Spleen (tissue), 7 donors: ENCODE data around the gene INSM1.

Source experiments
- CTCF ChIP-seq, 11 experiments: fragments of 200-600 bp in 7 of 11; fragments of 450-650 bp in 4 of 11; sonication (generic) in 4 of 11; IDR thresholded peaks in 8 of 11; conservative IDR thresholded peaks in 3 of 11; 1 replicate in 7 of 11; 2 replicates in 4 of 11; pipeline versions ENCODE4 v1.4.0 to v1.8.0; 2016 to 2021; ENCODE audit warnings: antibody characterized with exemption in 11 of 11, inconsistent platforms in 4 of 11, mild to moderate bottlenecking in 1 of 11
- POLR2A ChIP-seq, 3 donors: fragments of 450-650 bp; IDR thresholded peaks; one replicate each; pipeline ENCODE4 v1.5.1; 2017; ENCODE audit warnings: antibody characterized with exemption in 3 of 3, mild to moderate bottlenecking in 1 of 3
- donor health status: DM: no; HTN: no; CAD: no; lungs with moderate emphysema.
- donor health status: DM: no; HTN: no; CAD: no.
- donor health status: DM: no; HTN: no; CAD: no.

DNA sequence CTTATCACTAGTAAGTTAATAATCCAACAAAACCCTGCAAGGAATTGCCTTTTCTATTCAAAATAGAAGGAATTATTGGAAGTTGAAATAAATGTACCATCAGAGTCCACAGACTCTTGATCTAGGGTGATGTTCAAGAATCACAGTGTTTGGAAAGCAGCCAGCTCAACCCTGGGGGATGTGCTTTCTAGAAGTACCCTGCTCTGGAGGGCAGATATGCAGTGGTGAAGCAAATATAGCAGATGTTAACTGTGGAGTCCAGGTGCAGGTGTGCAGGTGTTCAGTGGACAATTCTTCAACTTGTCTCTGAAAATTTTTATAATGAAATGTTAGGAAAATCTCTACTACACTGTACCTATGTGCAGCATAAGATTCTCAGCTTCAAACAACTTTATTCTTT, 9.1 kb upstream of the INSM1 start:
- TF ChIP-seq CTCF (IDR thresholded peaks at IDR 0.05 in 8 of 11, conservative IDR thresholded peaks at IDR 0.05 in 3 of 11): no peak
- no peak for TF ChIP-seq POLR2A (IDR thresholded peaks at IDR 0.05)
